ENCODE results near the gene USH1C. TPM values are rescaled to one million over a fixed set of nuclear protein-coding genes. Genes with fewer than 3 reads are reported as not detected.

The USH1C gene
- total and polyA plus RNA-seq, 2 of the 13 experiments (the other 11 are each of a cell fraction or from before 2014, with no cell fraction given): not detected

DNA sequence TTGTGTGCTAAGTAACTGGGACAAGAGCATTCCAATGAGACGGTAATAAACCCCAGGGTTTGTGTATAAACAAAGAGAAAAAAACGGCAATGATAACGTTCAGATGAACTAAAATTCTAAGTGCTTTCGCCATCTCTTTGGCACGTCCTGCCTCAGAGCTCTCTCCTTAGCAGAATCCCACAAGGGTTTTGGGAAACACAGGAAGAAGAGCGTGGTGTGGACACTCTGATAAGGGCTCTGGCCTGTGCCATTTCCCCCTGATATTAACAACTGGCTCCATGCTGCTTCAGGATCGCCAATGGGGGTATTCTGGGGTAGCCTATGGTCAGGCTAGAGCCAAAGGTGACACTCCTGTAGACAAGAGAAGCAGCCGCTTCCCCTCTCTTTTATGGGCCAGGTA is 85.9 kb downstream of the USH1C start (continued):
- TF ChIP-seq, protein P1, sequence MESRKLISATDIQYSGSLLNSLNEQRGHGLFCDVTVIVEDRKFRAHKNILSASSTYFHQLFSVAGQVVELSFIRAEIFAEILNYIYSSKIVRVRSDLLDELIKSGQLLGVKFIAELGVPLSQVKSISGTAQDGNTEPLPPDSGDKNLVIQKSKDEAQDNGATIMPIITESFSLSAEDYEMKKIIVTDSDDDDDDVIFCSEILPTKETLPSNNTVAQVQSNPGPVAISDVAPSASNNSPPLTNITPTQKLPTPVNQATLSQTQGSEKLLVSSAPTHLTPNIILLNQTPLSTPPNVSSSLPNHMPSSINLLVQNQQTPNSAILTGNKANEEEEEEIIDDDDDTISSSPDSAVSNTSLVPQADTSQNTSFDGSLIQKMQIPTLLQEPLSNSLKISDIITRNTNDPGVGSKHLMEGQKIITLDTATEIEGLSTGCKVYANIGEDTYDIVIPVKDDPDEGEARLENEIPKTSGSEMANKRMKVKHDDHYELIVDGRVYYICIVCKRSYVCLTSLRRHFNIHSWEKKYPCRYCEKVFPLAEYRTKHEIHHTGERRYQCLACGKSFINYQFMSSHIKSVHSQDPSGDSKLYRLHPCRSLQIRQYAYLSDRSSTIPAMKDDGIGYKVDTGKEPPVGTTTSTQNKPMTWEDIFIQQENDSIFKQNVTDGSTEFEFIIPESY (CRISPR knock-in tag; IDR thresholded peaks at IDR 0.05): no peak
- TF ChIP-seq HMG20A (CRISPR knock-in tag; IDR thresholded peaks at IDR 0.05; ENCODE audit: borderline replicate concordance) (no peak), ZIK1 (CRISPR knock-in tag; IDR thresholded peaks at IDR 0.05; ENCODE audit: borderline replicate concordance, low read depth) (no peak), ZFY (CRISPR knock-in tag; IDR thresholded peaks at IDR 0.05) (no peak)

DNA sequence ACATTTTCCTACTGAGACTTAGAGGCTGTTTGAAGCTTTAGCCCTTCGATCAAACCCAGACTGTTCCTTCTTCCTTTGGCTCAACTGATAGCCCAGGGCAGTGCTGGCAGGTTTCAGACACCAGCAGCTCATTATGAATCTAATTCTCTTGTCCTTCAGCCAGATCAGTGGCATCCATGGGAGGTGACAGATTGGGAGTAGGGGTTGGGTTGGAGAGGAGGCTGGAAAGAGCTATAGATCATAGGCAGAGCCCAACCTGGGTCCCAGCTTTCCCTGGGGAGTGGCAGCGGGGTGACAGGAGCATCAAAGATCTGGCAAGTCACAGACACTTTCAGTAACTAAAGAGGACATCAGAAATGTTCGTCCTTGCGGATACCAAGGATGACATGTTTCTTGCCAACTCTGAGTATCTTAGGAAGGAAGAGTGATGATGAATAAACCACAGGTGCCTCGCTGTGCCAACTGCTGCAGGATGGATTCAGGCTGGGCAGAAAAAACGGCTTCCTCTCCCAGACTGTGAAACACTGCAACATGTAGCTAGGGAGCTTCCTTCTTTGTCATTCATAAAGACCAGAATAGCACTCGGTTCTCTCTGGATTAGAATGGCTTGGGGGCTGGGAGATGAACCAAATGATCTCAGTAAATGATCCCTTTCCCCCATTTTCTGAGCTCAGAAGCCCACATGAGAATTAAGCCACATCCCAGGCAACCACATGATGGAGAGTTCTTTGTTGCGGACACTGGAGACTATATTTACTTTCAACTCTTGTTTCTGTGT is 86.6 kb downstream of the USH1C start:
- no TSS peak for BruUV-seq (replicated peaks)
- H3K27me3 ChIP-seq (ENCODE audit: control insufficient read depth in 1 of 2, insufficient read depth in 2 of 2, low read length in 2 of 2): peaks cover 3 to 45% of the 10 kb centered on the region in 2 experiments; a peak in 3 of 5 replicates
- ChIA-PET POLR2A (no interaction called here), CTCF (ENCODE audit: low intra/inter-chr PET ratio, low total read pairs) (no interaction called here)
- no peaks in the 10 kb centered on the region for H3K4me1 ChIP-seq (ENCODE audit: insufficient read depth, low read length)
- H3K79me2 ChIP-seq (ENCODE audit: insufficient read depth, low read length): no peaks in the 10 kb centered on the region
- ATAC-seq: no peak
- no peak for FAIRE-seq
- no peaks in the 10 kb centered on the region for H4K20me1 ChIP-seq (ENCODE audit: insufficient read depth, low read length)
- H3K4me3 ChIP-seq (replicated peaks in 1 of 3; ENCODE audit: insufficient read depth in 1 of 3, low read depth in 2 of 3, low read length in 3 of 3): no peak overlapping the region
- H3K9me3 ChIP-seq (ENCODE audit: low read length): no peaks in the 10 kb centered on the region
- no peak overlapping the region for H3K4me2 ChIP-seq (ENCODE audit: low read depth, low read length)
- H3K36me3 ChIP-seq (replicated peaks in 1 of 2; ENCODE audit: control insufficient read depth in 1 of 2, insufficient read depth in 2 of 2, low read length in 2 of 2): no peaks in the 10 kb centered on the region
- H3K27ac ChIP-seq (ENCODE audit: extremely low read length, insufficient read depth, low read length): no peak overlapping the region
- 35% methylated on average over 8 of the region's 8 CpGs for WGBS (ENCODE audit: low lambda C conversion rate)
- H2AFZ ChIP-seq (ENCODE audit: low read length): no peak overlapping the region
- H3K9ac ChIP-seq (ENCODE audit: insufficient read depth, low read depth, low read length): no peak overlapping the region
- in situ Hi-C loops (cut with HindIII; ENCODE audit: extremely low pct_ligation_motif_present, low pct_unique_long_range_greater_than_20kb) (no loop called here), intact Hi-C loops (cut with micrococcal nuclease; ENCODE audit: unreplicated experiment) (no loop called here)
- DNase-seq (ENCODE audit: low spot score): no peak
- TF ChIP-seq, protein P2, sequence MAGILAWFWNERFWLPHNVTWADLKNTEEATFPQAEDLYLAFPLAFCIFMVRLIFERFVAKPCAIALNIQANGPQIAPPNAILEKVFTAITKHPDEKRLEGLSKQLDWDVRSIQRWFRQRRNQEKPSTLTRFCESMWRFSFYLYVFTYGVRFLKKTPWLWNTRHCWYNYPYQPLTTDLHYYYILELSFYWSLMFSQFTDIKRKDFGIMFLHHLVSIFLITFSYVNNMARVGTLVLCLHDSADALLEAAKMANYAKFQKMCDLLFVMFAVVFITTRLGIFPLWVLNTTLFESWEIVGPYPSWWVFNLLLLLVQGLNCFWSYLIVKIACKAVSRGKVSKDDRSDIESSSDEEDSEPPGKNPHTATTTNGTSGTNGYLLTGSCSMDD (CRISPR knock-in tag; IDR thresholded peaks at IDR 0.05): no peak
- TF ChIP-seq, protein P3, sequence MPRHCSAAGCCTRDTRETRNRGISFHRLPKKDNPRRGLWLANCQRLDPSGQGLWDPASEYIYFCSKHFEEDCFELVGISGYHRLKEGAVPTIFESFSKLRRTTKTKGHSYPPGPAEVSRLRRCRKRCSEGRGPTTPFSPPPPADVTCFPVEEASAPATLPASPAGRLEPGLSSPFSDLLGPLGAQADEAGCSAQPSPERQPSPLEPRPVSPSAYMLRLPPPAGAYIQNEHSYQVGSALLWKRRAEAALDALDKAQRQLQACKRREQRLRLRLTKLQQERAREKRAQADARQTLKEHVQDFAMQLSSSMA (CRISPR knock-in tag; IDR thresholded peaks at IDR 0.05): no peak
- TF ChIP-seq SNAPC2 (CRISPR knock-in tag; IDR thresholded peaks at IDR 0.05): no peak
- TF ChIP-seq, protein P4, sequence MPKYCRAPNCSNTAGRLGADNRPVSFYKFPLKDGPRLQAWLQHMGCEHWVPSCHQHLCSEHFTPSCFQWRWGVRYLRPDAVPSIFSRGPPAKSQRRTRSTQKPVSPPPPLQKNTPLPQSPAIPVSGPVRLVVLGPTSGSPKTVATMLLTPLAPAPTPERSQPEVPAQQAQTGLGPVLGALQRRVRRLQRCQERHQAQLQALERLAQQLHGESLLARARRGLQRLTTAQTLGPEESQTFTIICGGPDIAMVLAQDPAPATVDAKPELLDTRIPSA (CRISPR knock-in tag; IDR thresholded peaks at IDR 0.05; ENCODE audit: borderline replicate concordance): no peak
- TF ChIP-seq EED (CRISPR knock-in tag; IDR thresholded peaks at IDR 0.05): no peak
- TF ChIP-seq, protein P5, sequence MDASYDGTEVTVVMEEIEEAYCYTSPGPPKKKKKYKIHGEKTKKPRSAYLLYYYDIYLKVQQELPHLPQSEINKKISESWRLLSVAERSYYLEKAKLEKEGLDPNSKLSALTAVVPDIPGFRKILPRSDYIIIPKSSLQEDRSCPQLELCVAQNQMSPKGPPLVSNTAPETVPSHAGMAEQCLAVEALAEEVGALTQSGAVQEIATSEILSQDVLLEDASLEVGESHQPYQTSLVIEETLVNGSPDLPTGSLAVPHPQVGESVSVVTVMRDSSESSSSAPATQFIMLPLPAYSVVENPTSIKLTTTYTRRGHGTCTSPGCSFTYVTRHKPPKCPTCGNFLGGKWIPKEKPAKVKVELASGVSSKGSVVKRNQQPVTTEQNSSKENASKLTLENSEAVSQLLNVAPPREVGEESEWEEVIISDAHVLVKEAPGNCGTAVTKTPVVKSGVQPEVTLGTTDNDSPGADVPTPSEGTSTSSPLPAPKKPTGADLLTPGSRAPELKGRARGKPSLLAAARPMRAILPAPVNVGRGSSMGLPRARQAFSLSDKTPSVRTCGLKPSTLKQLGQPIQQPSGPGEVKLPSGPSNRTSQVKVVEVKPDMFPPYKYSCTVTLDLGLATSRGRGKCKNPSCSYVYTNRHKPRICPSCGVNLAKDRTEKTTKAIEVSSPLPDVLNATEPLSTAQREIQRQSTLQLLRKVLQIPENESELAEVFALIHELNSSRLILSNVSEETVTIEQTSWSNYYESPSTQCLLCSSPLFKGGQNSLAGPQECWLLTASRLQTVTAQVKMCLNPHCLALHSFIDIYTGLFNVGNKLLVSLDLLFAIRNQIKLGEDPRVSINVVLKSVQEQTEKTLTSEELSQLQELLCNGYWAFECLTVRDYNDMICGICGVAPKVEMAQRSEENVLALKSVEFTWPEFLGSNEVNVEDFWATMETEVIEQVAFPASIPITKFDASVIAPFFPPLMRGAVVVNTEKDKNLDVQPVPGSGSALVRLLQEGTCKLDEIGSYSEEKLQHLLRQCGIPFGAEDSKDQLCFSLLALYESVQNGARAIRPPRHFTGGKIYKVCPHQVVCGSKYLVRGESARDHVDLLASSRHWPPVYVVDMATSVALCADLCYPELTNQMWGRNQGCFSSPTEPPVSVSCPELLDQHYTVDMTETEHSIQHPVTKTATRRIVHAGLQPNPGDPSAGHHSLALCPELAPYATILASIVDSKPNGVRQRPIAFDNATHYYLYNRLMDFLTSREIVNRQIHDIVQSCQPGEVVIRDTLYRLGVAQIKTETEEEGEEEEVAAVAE (CRISPR knock-in tag; IDR thresholded peaks at IDR 0.05; ENCODE audit: borderline replicate concordance): no peak
- TF ChIP-seq ONECUT2 (CRISPR knock-in tag; IDR thresholded peaks at IDR 0.05): no peak
- no peak for TF ChIP-seq SRSF1 (optimal IDR thresholded peaks at IDR 0.05; ENCODE audit: low read depth, low read length)
